Measurements from ENCODE around the gene PACS1.

DNA sequence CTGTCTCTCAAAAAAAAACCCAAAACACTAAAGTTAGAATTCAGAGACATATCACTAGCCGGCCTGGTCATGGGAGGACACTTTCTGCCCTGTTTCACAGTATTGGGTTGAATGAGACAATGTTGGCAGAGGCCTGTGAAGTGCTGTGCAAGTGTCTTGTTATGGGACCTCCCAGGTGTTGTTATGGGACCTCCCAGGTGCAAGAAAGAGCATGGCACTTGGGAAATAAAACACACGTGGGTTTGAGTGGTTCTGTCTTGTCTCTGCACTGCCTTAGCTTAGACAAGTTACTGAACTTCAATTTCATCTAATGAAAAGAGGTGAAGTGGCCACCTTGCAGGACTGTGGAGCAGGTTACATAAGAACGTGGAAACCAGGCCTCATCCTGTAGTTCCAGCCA is 169.4 kb downstream of the PACS1 start:
- no peak for TF ChIP-seq EZH2phosphoT487 (IDR thresholded peaks at IDR 0.05; ENCODE audit: borderline replicate concordance)
- TF ChIP-seq, protein P1, sequence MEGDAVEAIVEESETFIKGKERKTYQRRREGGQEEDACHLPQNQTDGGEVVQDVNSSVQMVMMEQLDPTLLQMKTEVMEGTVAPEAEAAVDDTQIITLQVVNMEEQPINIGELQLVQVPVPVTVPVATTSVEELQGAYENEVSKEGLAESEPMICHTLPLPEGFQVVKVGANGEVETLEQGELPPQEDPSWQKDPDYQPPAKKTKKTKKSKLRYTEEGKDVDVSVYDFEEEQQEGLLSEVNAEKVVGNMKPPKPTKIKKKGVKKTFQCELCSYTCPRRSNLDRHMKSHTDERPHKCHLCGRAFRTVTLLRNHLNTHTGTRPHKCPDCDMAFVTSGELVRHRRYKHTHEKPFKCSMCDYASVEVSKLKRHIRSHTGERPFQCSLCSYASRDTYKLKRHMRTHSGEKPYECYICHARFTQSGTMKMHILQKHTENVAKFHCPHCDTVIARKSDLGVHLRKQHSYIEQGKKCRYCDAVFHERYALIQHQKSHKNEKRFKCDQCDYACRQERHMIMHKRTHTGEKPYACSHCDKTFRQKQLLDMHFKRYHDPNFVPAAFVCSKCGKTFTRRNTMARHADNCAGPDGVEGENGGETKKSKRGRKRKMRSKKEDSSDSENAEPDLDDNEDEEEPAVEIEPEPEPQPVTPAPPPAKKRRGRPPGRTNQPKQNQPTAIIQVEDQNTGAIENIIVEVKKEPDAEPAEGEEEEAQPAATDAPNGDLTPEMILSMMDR (conservative IDR thresholded peaks at IDR 0.05; ENCODE audit: low read length): no peak
